Testis (tissue), 2 donors: Measurements from ENCODE around the gene TFEB.
A peak's percentile ranks its signal among the peaks of the same experiment; 100 is the strongest.

Experiments
- CTCF ChIP-seq, 3 experiments: fragments of 450-650 bp in 2 of 3; fragments of 200-600 bp in 1 of 3; sonication (generic) in 1 of 3; IDR thresholded peaks; one replicate each; pipeline ENCODE4 v1.5.1; 2016 to 2019; ENCODE audit warnings: antibody characterized with exemption in 3 of 3, mild to moderate bottlenecking in 2 of 3, moderate library complexity in 1 of 3
- POLR2A ChIP-seq: fragments of 450-650 bp; IDR thresholded peaks from one replicate; pipeline ENCODE4 v1.6.1; 2017; ENCODE audit warnings: antibody characterized with exemption, mild to moderate bottlenecking, moderate library complexity

- TF ChIP-seq POLR2A (no peak), CTCF (IDR thresholded peaks at IDR 0.05) (peak; percentile 84 to 94 (median 88))
These were observed 51.7 kb downstream of the TFEB start for GRCh38 chr6:41683523-41684310.
